Central memory CD4-positive, alpha-beta T cell (primary cell): Measurements from ENCODE around the gene SYTL3.
"Not testable (repeated sequence)": the region's sequence is repeated elsewhere in the genome, so short reads cannot be mapped to it uniquely, and the experiment has no call there.

Source experiments
- DNase-seq: peaks from one replicate; pipeline ENCODE4 v3.0.0; 2022

The SYTL3 gene

DNA sequence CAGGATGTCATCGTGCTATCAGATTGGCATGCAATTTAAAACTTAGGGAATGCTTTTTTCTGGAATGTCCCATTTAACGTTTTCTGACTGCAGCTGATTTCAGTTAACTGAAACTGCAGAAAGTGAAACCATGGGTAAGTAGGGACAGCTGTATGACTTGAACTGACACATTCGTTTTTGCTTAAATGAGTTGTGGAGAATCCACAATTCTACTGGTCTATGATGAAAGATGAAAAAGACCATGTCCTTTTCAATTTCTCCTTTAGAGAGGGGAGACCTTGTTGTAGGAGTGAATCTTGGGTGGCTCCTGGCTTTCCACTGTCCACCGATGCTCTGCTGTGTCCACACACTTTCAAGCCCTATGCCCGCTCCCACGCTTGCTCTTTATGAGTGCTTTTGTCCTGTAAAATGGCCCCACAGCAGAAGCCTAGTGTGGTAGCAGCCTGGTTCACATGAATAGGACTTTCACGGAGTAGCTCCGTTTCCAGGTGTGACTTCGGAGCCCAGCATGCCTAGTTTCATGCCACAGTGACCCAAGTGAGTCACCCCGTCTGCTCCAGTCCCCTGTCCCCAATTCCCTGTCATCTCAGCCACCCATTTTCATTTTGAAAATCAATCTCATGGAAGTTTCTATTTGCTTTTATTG lies 27.2 kb upstream of the SYTL3 start:
- no peak for DNase-seq

DNA sequence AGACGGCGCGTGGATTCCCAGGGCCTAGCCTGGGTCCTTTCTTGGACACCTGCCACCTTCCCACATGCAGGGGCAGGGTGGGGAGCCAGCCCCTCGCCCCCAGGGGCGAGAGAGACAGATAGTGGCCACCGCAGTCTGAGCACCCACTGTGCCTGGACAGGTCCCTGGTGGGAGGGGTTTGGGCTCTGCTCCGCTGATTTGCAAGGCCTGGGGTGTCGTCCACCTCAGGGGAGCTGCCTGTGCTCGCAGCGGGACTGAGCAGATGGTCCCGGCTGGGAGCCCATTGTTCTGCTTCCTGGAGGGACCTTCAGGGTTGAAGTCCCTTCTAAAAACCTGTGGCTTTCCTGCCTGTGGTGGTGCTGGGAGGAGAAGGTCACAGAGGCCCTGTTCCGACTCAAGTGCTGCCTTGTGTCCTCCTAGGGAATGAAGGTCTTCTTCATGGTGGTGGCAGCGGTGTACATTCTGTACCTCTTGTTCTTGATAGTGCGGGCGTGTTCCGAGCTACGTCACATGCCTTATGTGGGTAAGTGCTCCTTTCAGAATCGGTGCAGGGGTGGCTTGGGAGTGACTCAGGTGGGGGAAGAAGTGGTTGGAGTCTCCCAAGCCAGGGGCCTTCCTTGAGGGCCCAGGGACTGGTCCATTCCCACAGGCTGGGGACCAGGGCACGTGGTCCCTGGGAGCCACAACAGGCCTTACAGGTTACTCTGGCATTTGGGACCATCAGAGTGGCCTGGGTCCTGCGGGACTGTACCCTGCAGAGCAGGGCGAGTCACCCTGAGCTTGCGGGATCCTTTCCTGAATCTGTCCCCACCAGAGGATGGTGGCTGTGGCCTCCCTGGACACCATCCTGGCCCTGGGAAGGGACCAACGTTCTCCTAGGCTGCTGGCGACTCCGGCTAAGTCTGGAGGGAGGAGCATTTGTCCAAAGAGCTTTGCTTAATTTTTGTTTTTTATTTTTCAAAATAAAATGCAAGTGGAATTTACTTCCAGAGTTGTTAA lies 24.9 kb upstream of the SYTL3 start:
- DNase-seq, result no peak

DNA sequence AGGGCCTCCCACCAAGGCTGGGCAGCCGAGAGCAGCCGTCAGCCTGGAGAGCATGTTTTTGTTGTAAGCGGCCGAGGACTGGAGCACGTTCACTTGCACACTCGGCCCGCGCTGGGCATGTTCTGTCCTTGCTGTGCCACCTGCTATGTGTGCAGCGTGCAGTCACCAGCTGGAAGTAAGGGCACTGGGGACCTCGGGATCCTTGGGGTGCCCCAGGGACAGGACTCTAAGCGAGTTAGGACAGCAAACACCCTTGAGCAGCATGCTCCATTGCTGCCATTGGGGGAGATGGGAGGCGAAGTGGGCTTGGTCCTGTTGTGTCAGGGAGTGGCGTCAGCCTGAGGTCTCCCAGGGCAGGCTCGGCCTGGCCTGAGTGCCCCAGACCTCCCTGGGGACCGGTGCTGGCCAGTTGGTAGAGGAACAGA lies 24.0 kb upstream of the SYTL3 start:
- no peak for DNase-seq

- DNase-seq, result no peak
Measured at GRCh38 chr6:158626360-158627167, 23.3 kb upstream of the SYTL3 start.

GRCh38 chr6:158627168-158627939 lies 22.5 kb upstream of the SYTL3 start:
- no peak for DNase-seq

DNA sequence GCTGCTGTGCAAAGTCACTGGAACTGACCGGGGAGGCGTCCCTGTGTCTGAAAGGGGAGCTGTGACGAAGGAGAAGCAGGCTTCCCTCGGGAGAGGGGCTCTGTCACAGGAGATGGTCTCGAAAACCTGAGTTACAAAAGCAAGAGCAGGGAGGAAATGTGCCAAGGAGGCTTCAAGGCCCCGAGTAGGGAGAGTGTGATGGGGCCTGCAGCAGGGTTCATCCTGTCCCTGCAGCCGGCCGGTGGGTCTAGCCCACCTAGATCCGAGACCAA lies 22.0 kb upstream of the SYTL3 start:
- no peak for DNase-seq

DNA sequence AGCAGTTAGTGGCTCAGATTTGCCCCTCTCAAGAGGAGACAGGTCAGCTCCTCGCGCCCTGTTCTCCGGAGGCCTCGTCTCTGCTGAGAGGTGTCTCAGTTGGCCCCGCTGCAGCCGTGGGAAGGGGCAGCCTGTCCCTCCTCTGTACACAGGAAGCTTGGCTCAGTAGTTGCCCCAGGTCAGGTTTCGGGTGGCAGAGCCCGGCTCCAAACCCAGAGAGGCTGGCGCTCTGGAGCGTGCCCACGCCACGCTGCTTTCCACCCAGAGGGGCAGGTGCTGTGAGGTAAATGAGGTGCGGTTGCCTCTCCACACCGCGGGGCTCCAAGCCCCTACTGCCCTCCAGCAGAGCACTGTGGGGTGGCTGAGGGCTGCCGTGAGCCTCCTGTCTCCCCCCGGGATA lies 21.3 kb upstream of the SYTL3 start:
- no peak for DNase-seq

DNA sequence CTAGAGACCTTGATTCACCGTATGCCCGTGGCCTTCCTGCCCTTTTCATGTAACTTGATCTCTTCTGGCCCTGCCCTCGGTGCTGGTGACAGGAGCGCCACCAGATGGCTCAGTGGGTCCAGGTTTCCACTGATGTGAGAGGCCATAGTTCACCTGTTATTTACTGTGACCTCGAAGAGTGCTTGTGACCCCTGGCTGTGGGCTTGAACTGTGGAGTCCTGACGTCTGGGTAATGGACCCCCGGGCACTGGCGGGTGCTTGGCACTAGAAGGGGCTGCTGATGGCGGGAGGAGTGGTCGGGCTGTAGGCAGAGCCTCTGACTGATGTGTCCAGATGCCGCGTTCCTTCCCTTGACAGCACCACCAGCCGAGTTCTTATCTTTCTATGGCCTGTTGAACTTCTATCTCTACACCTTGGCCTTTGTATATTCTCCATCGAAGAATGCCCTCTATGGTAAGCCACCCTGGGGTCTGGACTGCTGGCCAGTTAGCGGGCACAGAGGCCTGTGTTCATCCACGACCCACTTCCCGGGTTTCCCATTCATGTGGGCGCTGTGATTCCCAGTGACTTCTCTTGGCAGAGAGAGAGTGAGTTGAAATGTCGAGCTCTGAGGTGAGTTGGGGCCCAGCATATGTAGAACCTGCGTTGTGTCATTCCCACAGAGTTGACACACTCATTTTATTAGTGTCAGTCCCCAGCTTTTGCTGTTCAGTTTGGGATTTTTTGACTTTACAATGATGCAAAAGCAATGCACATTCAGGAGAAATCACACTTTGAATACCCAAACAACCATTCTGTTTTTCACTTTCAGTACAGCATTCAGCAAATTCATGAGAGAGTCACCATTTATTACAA lies 20.3 kb upstream of the SYTL3 start:
- DNase-seq, result no peak

GRCh38 chr6:158630938-158631616 lies 18.8 kb upstream of the SYTL3 start:
- DNase-seq, result no peak

GRCh38 chr6:158631678-158632537 lies 17.9 kb upstream of the SYTL3 start:
- DNase-seq, result no peak

GRCh38 chr6:158632538-158633119 lies 17.2 kb upstream of the SYTL3 start:
- not testable (repeated sequence) for DNase-seq

GRCh38 chr6:158633127-158633526 lies 16.7 kb upstream of the SYTL3 start:
- DNase-seq, result no peak

DNA sequence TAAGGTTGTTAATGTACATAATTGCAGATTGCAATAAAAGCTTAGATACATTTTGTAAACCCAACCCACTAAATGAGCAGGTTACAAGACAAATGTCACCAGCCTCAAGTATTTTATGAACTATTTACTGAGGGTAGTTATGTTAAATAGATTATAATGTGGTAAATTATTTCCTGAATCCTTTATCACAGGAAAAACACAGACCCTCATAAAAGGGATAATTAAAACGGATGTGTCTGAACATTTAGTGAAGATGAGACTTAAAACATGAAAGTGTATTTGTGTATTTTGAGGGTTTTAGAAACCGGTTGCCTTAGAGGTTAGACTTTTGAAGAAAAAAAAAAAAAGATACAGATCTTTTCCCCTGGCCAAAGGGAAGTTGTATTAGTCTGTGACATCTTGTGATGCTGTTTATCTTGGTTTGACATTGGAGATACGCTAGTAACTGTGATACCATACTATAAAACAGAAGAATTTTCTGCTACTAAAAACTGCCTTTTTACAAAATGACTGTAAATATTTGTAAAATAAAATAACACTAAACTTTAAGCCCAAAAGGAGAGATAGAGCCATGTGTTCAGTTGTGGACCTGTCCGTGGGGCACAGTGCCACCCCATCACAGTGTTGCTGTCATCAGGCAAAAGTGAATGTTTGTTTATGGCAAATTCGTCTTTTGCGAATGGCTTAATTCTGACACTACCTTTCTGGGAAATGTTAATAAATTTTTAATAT lies 15.0 kb upstream of the SYTL3 start:
- peak; percentile 74 for DNase-seq

- DNase-seq, result no peak
Measured at GRCh38 chr6:158635427-158636073, 14.3 kb upstream of the SYTL3 start.

- DNase-seq, result no peak
Measured at GRCh38 chr6:158636778-158637177, 13.1 kb upstream of the SYTL3 start.

DNA sequence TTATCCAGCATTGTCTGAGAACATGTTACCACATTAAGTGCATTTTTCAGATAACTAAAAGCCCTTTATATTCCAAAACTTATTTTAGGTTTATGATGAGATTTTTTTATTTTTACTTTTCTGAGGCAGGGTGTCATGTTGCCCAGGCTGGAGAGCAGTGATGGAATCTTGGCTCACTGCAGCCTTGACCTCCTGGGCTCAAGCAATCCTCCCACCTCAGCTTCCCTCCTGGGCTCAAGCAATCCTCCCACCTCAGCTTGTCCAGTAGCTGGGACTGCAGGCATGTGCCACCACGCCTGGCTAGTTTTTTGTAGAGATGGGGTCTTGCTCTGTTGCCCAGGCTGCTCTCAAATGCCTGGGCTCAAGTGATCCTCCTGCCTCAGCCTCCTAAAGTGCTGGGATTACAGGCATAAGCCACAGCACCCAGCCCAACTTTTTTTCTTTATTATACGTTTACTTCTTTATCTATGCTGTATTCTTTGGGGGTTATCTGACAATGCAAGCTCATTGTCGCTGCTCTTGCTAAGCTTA lies 11.5 kb upstream of the SYTL3 start:
- no peak for DNase-seq

GRCh38 chr6:158639056-158639455 lies 10.8 kb upstream of the SYTL3 start:
- DNase-seq, result no peak

DNA sequence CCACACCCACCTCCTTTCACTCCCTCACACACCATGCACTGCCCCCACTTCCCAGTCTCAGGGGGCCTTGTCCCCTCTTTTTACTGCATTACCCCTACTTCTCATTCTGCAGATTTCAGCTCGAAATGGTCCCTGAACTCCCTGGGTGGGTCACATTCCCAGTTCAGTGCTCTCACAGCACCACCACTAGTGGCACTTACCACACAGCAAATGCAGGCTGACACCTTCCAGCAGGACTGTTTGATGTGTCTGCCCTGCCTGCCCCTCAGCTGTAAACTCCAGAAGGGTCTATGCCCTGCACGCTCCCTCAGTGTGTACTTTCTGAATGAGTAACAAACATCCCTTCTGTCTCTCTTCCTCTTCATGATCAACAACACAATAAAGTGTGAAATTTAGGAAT lies 9.3 kb upstream of the SYTL3 start:
- no peak for DNase-seq
